ENCODE measurements around the gene LYPD8. TPM values are rescaled to one million over a fixed set of nuclear protein-coding genes. Genes with fewer than 3 reads are reported as not detected.

Gene LYPD8
- total RNA-seq, 1 experiment from 2014 or later = not detected

DNA sequence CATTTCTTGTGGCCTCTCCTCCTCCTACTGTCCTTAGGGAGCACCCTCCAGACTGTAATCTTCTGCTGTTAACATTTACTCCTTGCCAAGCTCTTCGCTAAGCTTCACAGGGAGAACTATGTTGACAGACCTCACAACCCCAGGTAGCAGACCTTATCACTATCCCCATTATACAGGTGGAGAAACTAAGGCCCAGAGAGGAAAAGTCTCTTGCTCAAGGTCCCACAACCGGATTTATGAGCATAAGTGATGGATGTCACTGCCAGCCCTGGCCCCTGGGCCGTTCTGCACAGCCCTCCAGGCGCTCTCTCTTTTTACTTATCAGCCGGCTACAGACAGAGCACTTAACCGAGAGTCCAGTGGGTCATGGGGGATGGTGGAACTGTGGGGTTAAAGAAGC is 18.1 kb downstream of the LYPD8 start:
- H3K4me3 ChIP-seq (ENCODE audit: low read depth in 2 of 2, low read length in 2 of 2) = no peak overlapping the region
- no peak overlapping the region for H3K27ac ChIP-seq (ENCODE audit: low read length)
- H3K9me3 ChIP-seq (ENCODE audit: control insufficient read depth, insufficient read depth, low read depth, low read length) = 0 out of 2 replicates have a peak, but pooled peaks cover 2% of the 10 kb centered on the region
- in situ Hi-C loops (cut with HindIII; ENCODE audit: low pct_unique_long_range_greater_than_20kb, low sequenced_read_pairs) (no loop called here), intact Hi-C loops (cut with micrococcal nuclease; ENCODE audit: unreplicated experiment) (no loop called here)
- DNase-seq (ENCODE audit: low read depth, low spot score) = no peak
- ATAC-seq = no peak
- POLR2A ChIA-PET = no interaction called here
- TF ChIP-seq SIN3A (IDR thresholded peaks at IDR 0.05; ENCODE audit: borderline replicate concordance, insufficient read depth, low read depth, low read length) = no peak
- TF ChIP-seq, protein P1, sequence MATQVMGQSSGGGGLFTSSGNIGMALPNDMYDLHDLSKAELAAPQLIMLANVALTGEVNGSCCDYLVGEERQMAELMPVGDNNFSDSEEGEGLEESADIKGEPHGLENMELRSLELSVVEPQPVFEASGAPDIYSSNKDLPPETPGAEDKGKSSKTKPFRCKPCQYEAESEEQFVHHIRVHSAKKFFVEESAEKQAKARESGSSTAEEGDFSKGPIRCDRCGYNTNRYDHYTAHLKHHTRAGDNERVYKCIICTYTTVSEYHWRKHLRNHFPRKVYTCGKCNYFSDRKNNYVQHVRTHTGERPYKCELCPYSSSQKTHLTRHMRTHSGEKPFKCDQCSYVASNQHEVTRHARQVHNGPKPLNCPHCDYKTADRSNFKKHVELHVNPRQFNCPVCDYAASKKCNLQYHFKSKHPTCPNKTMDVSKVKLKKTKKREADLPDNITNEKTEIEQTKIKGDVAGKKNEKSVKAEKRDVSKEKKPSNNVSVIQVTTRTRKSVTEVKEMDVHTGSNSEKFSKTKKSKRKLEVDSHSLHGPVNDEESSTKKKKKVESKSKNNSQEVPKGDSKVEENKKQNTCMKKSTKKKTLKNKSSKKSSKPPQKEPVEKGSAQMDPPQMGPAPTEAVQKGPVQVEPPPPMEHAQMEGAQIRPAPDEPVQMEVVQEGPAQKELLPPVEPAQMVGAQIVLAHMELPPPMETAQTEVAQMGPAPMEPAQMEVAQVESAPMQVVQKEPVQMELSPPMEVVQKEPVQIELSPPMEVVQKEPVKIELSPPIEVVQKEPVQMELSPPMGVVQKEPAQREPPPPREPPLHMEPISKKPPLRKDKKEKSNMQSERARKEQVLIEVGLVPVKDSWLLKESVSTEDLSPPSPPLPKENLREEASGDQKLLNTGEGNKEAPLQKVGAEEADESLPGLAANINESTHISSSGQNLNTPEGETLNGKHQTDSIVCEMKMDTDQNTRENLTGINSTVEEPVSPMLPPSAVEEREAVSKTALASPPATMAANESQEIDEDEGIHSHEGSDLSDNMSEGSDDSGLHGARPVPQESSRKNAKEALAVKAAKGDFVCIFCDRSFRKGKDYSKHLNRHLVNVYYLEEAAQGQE (IDR thresholded peaks at IDR 0.05; ENCODE audit: insufficient read depth in 1 of 2, low read depth in 2 of 2, low read length in 1 of 2) = no peak
- no peak for TF ChIP-seq POLR2AphosphoS5 (IDR thresholded peaks at IDR 0.05; ENCODE audit: low read depth, low read length)
- no peak for TF ChIP-seq TCF7L2 (IDR thresholded peaks at IDR 0.05; ENCODE audit: low read depth, low read length)
- TF ChIP-seq, protein P2, sequence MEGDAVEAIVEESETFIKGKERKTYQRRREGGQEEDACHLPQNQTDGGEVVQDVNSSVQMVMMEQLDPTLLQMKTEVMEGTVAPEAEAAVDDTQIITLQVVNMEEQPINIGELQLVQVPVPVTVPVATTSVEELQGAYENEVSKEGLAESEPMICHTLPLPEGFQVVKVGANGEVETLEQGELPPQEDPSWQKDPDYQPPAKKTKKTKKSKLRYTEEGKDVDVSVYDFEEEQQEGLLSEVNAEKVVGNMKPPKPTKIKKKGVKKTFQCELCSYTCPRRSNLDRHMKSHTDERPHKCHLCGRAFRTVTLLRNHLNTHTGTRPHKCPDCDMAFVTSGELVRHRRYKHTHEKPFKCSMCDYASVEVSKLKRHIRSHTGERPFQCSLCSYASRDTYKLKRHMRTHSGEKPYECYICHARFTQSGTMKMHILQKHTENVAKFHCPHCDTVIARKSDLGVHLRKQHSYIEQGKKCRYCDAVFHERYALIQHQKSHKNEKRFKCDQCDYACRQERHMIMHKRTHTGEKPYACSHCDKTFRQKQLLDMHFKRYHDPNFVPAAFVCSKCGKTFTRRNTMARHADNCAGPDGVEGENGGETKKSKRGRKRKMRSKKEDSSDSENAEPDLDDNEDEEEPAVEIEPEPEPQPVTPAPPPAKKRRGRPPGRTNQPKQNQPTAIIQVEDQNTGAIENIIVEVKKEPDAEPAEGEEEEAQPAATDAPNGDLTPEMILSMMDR (IDR thresholded peaks at IDR 0.05) = no peak
- no peaks in the 10 kb centered on the region for H3K36me3 ChIP-seq (ENCODE audit: control insufficient read depth, insufficient read depth, low read length)
- CTCF ChIA-PET = no interaction called here
- no peaks in the 10 kb centered on the region for H3K4me1 ChIP-seq (ENCODE audit: control insufficient read depth, insufficient read depth, low read length)
- no TSS peak for BruUV-seq (replicated peaks)
- no peaks in the 10 kb centered on the region for H3K27me3 ChIP-seq (ENCODE audit: control insufficient read depth, insufficient read depth, low read length)

DNA sequence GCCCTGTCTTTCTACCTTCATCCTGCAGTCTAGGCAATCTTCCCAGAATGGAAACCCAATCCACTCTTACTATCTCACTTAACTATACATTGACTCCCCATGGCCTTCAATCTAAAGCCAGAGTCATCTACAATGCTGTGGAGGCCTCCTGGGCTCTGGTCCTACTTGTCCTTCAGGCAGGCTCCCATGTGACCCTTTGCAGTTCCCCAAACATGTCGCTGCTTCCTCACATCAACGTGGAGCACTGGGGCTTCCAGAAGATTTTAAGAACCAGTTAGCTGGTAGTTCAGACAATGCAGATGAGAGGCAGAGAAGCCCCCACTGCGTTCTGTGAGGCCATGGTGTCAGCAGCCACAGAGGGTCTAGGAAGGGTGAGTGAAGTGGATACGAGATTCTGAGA is 18.6 kb downstream of the LYPD8 start:
- ChIA-PET CTCF (no interaction called here), POLR2A (no interaction called here)
- Histone ChIP-seq H3K4me1 (ENCODE audit: control insufficient read depth, insufficient read depth, low read length) (no peaks in the 10 kb centered on the region), H3K27ac (ENCODE audit: low read length) (no peak overlapping the region), H3K4me3 (ENCODE audit: low read depth in 2 of 2, low read length in 2 of 2) (no peak overlapping the region), H3K9me3 (ENCODE audit: control insufficient read depth, insufficient read depth, low read depth, low read length) (0 out of 2 replicates have a peak, but pooled peaks cover 2% of the 10 kb centered on the region), H3K27me3 (ENCODE audit: control insufficient read depth, insufficient read depth, low read length) (no peaks in the 10 kb centered on the region), H3K36me3 (ENCODE audit: control insufficient read depth, insufficient read depth, low read length) (no peaks in the 10 kb centered on the region)
- ATAC-seq = no peak
- TF ChIP-seq SIN3A (IDR thresholded peaks at IDR 0.05; ENCODE audit: borderline replicate concordance, insufficient read depth, low read depth, low read length) (no peak), POLR2AphosphoS5 (IDR thresholded peaks at IDR 0.05; ENCODE audit: low read depth, low read length) (no peak), TCF7L2 (IDR thresholded peaks at IDR 0.05; ENCODE audit: low read depth, low read length) (no peak)
- TF ChIP-seq, protein P1 (IDR thresholded peaks at IDR 0.05; ENCODE audit: insufficient read depth in 1 of 2, low read depth in 2 of 2, low read length in 1 of 2) = no peak
- TF ChIP-seq, protein P2 (IDR thresholded peaks at IDR 0.05) = no peak
- no peak for DNase-seq (ENCODE audit: low read depth, low spot score)
- in situ Hi-C loops (cut with HindIII; ENCODE audit: low pct_unique_long_range_greater_than_20kb, low sequenced_read_pairs) (no loop called here), intact Hi-C loops (cut with micrococcal nuclease; ENCODE audit: unreplicated experiment) (no loop called here)
- no TSS peak for BruUV-seq (replicated peaks)

Data from Panc1 (cell line).